Epithelial cell of esophagus (primary cell): ENCODE data around the gene ADM5.
A peak's percentile ranks its signal among the peaks of the same experiment; 100 is the strongest.

Source experiments
- DNase-seq: peaks from one replicate; pipeline ENCODE4 v3.0.0; 2010; ENCODE audit warnings: low read depth
- H3K4me3 ChIP-seq: 2 replicates; pipeline ENCODE4 v1.5.1; 2011; ENCODE audit warnings: mild to moderate bottlenecking, low read length, control low read depth
- TF ChIP-seq, protein P1 (sequence below): IDR thresholded peaks from 2 replicates; pipeline ENCODE4 v1.5.1; 2011; ENCODE audit warnings: low read depth, mild to moderate bottlenecking, low read length, control low read depth, inconsistent platforms; ENCODE audit not compliant: insufficient read depth; ENCODE audit errors: missing control alignments

Gene ADM5, protein sequence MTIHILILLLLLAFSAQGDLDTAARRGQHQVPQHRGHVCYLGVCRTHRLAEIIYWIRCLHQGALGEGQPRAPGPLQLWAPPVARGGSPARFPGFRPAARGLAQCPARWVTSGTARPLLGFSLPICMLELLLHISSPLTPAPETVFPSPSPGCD

DNA sequence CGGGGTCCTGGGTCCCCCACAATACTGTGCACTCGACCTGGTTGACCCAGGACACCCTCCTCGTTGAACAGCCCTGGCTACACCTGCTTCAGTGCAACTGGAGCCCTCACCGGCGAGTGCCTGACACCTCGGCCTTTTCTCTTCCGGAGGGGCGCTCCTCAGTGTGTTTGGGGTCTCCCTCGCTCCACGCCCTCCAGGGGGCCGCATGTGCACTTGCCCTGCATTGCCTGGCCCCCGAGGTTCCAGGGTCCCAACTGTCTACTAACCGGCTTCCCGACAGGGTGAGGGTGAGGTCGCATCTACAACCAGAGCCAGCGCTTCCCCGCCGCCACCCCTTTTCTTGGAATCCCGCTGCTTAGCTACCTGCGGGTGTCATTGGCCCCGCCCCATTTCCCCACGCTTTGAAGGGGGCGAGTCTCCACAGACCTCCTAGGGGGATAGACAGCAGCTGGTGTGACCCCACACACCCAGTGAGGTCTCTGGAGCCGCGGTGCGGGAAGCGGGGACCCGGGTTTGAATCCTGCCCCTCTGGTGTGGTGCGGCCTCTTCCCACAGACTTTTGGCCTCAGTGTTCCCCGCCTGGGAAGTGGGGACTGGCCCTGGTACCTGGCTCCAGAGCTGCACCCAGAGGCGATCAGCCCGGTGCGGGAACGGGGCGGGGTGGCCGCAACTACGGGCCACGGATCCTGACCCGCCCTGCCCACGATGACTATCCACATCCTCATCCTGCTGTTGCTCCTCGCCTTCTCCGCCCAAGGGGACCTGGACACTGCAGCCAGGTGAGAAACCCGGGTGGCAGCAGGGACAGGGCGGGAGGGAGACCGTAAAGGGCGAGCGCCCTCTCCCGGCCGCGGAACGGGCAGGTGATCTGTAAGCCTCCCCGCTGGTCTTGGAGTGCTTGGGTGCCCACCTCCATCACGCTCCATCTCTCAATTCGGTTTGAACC, at the start of gene ADM5:
Gene ADM5 (plus strand): TSS at position 462 of the 946 bp plus-strand sequence. CDS start 244 bp downstream, at position 706.
- TF ChIP-seq, protein P1, sequence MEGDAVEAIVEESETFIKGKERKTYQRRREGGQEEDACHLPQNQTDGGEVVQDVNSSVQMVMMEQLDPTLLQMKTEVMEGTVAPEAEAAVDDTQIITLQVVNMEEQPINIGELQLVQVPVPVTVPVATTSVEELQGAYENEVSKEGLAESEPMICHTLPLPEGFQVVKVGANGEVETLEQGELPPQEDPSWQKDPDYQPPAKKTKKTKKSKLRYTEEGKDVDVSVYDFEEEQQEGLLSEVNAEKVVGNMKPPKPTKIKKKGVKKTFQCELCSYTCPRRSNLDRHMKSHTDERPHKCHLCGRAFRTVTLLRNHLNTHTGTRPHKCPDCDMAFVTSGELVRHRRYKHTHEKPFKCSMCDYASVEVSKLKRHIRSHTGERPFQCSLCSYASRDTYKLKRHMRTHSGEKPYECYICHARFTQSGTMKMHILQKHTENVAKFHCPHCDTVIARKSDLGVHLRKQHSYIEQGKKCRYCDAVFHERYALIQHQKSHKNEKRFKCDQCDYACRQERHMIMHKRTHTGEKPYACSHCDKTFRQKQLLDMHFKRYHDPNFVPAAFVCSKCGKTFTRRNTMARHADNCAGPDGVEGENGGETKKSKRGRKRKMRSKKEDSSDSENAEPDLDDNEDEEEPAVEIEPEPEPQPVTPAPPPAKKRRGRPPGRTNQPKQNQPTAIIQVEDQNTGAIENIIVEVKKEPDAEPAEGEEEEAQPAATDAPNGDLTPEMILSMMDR = peak; percentile 65
- H3K4me3 ChIP-seq = peak within 1 kb of the TSS; percentile 57
- DNase-seq = peak; percentile 53

DNA sequence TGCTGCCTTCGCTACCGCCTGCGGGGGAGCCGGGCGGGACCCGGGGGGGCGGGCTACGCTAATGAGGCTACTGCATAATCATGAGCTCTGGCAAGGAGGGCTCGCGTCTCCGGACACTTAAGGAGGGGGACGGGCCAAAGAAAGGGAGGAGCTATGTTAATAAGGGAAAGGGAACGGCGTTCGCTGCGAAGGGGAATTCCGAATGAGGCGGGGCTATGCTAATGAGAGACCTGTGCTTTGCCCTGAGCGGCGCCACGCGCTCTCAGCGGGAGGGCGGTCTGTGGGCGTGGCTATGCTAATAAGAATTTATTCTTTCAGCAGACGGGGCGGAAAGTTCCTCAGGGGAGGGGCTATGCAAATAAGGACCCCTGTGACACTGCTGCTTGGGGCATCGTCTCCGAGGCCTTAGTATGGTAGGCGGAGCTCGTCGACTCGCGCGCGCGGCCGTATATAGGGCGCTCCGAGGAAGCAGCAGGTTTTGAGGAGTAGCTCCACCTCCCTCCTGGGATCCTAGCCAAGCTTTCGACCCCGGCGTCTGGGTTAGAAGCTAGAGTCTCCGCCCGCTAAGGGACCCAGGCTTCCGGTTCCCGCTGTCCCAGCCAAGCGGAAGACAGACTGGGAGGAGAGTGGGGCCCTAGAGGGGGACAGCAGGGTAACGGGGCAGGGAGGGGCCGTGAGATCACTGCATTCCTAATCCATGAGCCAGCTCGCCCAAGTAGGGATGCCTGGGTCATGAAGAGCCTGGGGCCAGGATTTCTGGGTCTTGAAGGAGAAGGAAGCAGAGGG, 49.1 kb upstream of the ADM5 start, which contains the start of gene RRAS:
Gene RRAS (minus strand): TSS at position 31 of the 786 bp plus-strand sequence. CDS start 45 bp downstream, outside the sequence.
- TF ChIP-seq, protein P1 = no peak
- DNase-seq = peak; percentile 100
- peak within 1 kb of the TSS; percentile 63 for H3K4me3 ChIP-seq

DNA sequence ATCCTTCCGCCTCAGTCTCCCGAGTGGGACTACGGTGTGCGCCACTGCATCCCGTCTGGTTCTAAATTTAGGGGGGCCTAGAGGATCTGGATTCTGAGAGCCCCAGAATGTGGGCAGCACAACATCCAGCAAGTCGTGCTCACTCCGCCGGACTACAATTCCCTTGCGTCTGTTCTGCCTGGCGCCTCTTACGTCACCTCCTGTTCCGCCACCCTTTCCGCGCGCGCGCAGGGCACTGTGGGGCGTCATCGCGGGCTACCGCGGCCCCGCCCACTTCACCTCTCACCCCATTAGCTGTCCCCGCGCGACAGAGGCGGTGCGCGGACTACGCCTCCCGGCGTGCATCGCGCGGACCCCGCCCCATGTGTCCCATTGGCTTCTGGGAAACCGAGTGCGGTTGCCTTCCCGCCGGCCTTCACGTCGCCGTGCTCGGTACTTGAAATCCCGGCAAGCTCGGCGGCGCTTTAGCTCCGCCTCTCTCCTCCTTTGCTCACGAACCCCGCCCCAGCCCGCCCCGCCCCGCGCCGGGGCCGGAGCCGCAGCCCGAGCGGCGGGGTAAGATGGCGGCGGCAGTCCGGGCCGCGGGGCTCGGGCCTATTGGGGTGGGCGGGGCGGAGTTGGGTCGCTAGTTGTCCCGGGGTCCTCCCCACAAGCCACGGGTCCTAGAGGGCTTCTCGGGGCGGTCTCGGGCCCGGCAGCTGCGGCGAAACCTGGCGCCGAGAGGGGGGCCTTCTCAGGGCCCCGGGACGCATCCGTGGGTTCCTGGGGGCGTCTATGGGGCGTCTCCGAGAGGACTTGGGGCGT, 47.5 kb upstream of the ADM5 start, which contains the start of gene SCAF1:
Gene SCAF1 (plus strand): TSS at position 522 of the 804 bp plus-strand sequence. CDS start 2,818 bp downstream, outside the sequence.
- peak within 1 kb of the TSS; percentile 92 for H3K4me3 ChIP-seq
- TF ChIP-seq, protein P1 = no peak
- DNase-seq = peak; percentile 100

DNA sequence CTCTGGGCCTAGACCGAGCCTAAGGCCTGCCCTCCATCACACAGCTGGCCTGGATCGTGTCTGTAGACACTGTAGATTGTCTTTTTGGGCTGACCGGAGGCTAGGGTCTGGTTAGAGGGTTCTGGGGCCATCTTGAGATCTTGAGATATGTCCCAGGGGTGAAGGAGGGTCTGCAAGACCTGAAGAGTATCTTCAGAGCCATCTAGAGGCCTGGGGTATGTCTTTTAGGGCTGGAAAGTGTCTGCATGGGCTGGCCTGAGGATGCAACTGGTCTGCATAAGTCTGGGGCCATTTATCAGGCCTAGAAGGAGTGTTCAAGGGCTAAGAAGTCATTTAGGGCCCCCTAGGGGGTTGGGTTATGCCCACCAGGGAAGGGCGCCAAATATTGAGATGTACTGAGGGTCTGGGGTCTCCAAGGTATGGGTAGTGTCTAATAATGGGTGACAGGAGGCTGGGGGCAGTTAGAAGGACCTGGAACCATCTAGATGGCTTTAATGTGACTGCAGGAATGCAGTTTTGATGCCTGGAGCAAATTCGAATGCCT, 46.8 kb upstream of the ADM5 start:
- peak overlapping the region; percentile 92 for H3K4me3 ChIP-seq
- TF ChIP-seq, protein P1 = no peak
- DNase-seq = no peak

DNA sequence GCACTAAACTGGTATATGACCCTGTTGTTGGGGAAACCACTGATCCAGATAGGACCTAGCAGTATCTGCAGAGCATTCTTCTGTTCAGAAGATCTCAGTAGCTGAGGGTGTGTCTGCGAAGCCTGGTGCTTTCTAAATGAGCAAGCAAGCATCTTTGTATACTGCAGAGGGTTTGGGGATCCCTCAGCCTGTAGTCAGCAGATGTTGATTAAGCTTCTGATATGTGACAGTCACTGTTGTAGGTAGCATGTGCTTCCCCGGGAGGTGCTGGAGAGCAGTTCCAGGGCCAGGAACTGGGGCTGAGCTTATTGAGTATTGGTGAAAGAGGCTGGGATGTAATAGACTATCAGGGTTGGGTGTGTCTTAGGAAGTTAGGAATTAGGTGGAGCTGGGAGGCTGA, 45.9 kb upstream of the ADM5 start:
- H3K4me3 ChIP-seq = peak overlapping the region; percentile 7
- TF ChIP-seq, protein P1 = no peak
- DNase-seq = no peak
